GM12801 (cell line): Measurements from ENCODE around the gene ZBTB18.

ENCODE experiments used
- CTCF ChIP-seq: IDR thresholded peaks from one replicate; pipeline ENCODE4 v1.5.1; 2011; ENCODE audit warnings: control low read depth; ENCODE audit not compliant: insufficient read length; ENCODE audit errors: extremely low read depth

The ZBTB18 gene

GRCh38 chr1:244087021-244087560 lies 36.0 kb downstream of the ZBTB18 start:
- TF ChIP-seq CTCF, result no peak

- TF ChIP-seq CTCF, result no peak
Measured at GRCh38 chr1:244087611-244088010, 36.5 kb downstream of the ZBTB18 start.

- no peak for TF ChIP-seq CTCF
Measured at GRCh38 chr1:244088161-244088560, 37.1 kb downstream of the ZBTB18 start.

GRCh38 chr1:244089561-244089960 lies 38.5 kb downstream of the ZBTB18 start:
- no peak for TF ChIP-seq CTCF

- TF ChIP-seq CTCF, result no peak
Measured at GRCh38 chr1:244090645-244091044, 39.6 kb downstream of the ZBTB18 start.

GRCh38 chr1:244092293-244092963 lies 41.3 kb downstream of the ZBTB18 start:
- TF ChIP-seq CTCF, result no peak

GRCh38 chr1:244092964-244093638 lies 42.0 kb downstream of the ZBTB18 start:
- TF ChIP-seq CTCF, result no peak
